GM21528 (cell line): ENCODE measurements around the gene KIRREL1.
"Not testable (repeated sequence)": the region's sequence is repeated elsewhere in the genome, so short reads cannot be mapped to it uniquely, and the experiment has no call there.

ENCODE experiments used
- ATAC-seq: cut with Tn5 transposase; IDR thresholded peaks from one replicate; pipeline ENCODE4 v1.9.1; 2021; ENCODE audit warnings: mild to moderate bottlenecking, moderate library complexity; ENCODE audit not compliant: unreplicated experiment, low FRiP score

The KIRREL1 gene

GRCh38 chr1:158124999-158125398, 131.6 kb downstream of the KIRREL1 start:
- ATAC-seq = peak; percentile 84

GRCh38 chr1:158126425-158126824, 133.0 kb downstream of the KIRREL1 start:
- peak; percentile 49 for ATAC-seq

DNA sequence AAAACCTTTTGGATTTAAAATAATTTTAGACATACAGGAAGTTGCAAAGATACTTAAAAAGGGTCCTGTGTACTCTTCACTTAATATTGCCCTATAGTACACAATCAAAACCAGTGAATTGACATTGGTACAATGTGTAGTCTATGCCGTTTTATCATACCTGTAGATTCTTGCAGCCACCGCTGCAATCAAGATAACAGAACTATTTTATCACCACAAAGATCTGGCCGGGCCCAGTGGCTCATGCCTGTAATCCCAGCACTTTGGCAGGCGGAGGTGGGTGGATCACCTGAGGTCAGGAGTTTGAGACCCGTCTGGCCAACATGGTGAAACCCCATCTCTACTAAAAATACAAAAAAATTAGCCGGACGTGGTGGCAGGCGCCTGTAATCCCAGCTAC, 135.1 kb downstream of the KIRREL1 start:
- ATAC-seq = not testable (repeated sequence)

DNA sequence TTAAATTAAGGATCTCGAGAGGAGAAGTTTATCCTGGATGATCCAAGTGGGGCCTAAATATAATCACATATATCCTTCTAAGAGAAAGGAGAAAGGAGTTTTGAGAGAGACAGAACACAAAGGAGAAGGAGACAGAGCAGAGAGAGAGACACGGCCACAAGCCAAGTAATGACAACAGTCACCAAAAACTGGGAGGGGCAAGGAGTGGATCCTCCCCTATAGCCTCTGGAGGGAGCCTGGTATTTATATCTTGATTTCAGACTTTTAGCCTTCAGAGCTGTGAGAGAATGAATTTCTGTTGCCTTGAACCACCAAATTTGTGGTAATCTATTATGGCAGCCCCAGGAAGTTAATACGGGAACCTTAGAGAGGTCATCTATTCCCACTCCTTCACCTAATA, 137.8 kb downstream of the KIRREL1 start:
- ATAC-seq = no peak

DNA sequence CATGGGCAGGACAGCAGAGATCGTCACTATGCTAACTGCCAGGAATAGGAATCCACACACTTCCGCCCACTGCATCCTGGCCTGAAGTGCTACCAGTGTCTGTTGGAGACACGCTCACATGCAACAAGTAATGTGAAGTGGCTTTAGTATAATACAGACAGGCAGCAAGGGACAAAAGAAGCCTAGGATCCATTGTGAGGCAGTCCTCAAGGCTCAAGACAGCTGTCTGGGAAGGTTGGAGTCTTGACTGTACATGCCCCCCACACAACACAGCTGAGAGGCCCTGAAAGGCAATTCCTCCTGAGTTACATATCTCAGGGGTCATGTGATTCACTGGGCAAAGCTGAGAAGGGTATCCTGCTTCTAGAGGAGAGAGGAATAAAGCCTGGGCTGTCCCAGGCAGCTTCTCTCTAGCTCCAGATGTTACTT, 147.3 kb downstream of the KIRREL1 start:
- no peak for ATAC-seq

- no peak for ATAC-seq
Measured at GRCh38 chr1:158145173-158145719, 151.8 kb downstream of the KIRREL1 start.

GRCh38 chr1:158146165-158146564, 152.7 kb downstream of the KIRREL1 start:
- no peak for ATAC-seq

GRCh38 chr1:158146739-158147138, 153.3 kb downstream of the KIRREL1 start:
- ATAC-seq = no peak

DNA sequence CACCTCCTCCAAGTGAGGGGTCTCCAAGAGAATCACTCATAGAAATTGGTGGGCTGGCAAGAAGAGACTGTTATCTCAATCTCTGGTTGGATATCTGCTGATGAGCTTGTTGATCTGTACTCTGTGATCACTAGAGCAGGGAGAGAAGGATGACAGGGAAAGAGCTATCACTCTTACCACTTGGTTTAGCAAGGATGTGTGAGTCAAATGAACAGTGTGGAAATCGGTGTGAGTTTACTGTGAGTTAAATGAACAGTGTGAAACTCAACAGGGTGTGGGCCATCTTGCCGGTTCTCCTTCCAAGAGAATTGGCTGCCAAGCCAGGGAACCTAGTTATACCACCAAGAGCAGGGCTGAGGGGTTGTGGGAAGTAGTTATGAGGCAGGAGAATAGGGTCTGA, 154.0 kb downstream of the KIRREL1 start:
- ATAC-seq = no peak

DNA sequence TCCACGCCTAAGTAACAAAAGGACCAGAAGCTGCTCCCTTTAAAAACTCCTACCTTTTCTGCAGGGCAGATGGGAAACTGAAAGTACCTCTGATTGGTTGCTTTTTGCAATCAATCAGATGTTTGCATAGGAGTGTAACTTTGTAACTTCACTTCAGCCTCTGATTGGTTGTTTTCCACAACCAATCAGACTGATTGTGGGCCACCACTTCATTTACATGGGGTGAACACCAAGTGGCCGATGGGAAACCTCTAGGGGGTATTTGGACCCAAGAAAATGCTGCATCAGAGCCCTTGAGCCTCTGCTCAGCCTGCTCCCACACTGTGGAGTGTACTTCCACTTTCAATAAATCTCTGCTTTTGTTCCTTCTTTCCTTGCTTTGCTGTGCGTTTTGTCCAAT, 154.4 kb downstream of the KIRREL1 start:
- no peak for ATAC-seq

GRCh38 chr1:158148468-158148867, 155.0 kb downstream of the KIRREL1 start:
- no peak for ATAC-seq

GRCh38 chr1:158149175-158149574, 155.7 kb downstream of the KIRREL1 start:
- no peak for ATAC-seq
